ENCODE data around the gene TMEM175. TPM values are rescaled to one million over a fixed set of nuclear protein-coding genes. Genes with fewer than 3 reads are reported as not detected.
"Not testable (repeated sequence)": the region's sequence is repeated elsewhere in the genome, so short reads cannot be mapped to it uniquely, and the experiment has no call there.

Gene TMEM175
- total RNA-seq, 1 experiment from 2014 or later: 25.7 TPM

DNA sequence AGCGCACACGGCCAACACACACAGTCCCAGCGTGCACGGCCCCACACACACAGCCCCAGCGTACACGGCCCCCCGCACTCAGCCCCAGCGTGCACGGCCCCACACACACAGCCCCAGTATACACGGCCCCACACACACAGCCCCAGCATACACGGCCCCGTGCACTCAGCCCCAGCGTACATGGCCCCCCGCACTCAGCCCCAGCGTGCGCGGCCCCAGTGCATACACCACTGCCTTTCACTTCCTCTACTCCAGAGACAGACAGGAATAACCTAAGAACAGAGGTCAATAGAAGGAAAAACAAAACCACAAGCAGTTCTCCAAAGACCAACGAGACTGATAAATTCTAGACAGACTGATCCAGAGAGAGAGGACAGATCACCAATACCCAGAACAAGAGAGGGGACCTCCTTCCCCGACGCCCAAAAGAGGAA is 17.2 kb upstream of the TMEM175 start:
- DNase-seq (ENCODE audit: low read depth): no peak

DNA sequence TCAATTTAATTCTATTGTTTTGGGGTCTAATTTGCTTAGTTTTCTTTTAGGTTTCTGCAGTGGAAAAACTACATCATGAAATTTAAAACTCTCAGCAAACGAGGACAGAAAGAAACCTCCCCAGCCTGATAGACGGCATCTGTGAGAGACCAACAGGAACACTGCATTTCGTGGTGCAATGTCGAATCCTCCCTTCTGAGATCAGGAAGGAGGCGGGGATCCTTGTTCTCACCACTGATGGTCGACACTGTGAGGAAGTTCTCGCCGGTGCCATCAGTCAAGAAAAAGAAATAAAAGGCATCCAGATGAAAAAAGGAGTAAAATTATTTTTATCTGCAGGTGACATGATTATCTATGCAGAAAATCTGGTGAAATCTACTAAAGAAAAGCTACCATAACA is 16.7 kb upstream of the TMEM175 start:
- DNase-seq (ENCODE audit: low read depth): no peak

DNA sequence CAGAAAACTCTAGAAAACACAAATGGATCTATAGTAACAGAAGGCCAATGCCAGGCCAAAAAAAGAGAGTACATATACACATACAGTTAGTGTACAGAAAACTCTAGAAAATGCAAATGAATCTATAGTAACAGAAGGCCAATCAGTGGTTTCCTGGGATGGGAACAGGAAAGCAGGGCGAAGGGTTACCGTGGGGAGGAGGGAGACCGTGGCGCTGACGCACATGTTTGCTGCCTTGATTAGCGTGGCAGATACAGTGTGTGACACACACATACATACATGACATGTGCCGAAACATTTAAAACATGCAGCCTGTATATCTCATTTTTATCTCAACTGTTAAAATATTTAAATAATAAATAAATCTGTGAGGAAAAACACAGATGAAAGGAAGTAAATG is 14.8 kb upstream of the TMEM175 start:
- DNase-seq (ENCODE audit: low read depth): no peak

DNA sequence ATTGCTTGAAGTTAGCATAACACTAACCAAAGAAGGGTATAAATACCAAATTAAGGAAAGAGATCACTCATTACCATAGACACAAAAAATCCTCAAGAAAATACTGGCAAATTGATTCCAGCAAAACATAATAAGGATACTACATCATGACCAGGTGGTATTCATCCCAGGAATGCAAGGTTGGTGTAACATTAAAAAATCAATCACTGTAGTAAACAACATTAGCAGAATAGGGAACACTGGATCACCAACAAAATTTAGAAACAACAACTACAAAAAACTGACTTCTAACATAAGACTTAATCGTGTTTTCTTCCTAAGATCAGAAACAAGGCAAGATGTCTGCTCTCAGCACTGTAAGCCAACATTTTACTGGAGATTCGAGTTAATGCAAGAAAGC is 14.3 kb upstream of the TMEM175 start:
- no peak for DNase-seq (ENCODE audit: low read depth)

DNA sequence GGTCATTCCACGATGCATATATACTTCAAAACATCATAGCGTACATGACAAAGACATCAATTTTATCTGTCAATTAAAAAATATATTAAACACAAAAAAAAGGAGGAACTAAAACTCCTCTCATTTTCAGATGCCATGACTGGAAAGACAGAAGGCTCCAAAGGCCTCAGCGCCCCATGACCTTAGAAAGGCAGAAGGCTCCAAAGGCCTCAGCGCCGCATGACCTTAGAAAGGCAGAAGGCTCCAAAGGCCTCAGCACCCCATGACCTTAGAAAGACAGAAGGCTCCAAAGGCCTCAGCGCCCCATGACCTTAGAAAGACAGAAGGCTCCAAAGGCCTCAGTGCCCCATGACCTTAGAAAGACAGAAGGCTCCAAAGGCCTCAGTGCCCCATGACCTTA is 13.7 kb upstream of the TMEM175 start:
- DNase-seq (ENCODE audit: low read depth): not testable (repeated sequence)

GRCh38 chr4:919004-919680 is 13.1 kb upstream of the TMEM175 start:
- DNase-seq (ENCODE audit: low read depth): not testable (repeated sequence)

GRCh38 chr4:921830-922331 is 10.4 kb upstream of the TMEM175 start:
- no peak for DNase-seq (ENCODE audit: low read depth)

DNA sequence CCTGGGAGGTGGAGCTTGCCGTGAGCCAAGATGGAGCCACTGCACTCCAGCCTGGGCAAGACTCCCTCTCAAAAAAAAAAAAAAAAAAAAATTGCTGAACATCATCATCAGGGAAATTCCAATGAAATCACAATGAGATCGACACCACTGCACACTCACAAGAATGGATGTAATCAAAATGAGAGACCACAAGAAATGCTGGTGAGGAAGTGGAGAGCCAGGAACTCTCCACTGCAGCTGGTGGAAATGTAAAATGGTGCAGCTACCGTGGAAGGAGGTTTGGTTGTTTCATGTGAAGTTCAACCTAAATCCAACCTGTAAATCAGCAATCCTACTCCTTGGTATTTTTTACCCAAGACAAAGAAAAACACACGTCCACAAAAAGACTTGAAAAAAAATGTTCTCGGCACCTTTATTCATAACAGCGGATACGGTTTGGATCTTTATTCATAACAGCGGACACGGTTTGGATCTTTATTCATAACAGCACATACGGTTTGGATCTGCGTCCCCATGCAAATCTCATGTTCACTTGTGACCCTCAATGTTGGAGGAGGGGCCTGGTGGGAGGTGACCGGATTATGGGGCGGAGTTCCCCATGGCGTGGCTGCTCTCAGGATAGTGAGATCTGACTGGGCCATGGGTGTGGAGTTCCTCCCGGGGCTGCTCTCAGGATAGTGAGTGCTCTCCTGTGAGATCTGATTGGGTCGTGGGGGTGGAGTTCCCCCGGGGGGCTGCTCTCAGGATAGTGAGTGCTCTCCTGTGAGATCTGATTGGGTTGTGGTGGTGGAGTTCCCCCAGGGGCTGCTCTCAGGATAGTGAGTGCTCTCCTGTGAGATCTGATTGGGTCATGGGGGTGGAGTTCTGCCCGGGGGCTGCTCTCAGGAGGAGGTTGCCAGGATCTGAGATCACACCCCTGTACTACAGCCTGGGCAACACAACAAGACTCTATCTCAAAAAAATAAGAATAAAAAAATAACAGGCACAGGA is 7.9 kb upstream of the TMEM175 start:
- peak; percentile 7 for DNase-seq (ENCODE audit: low read depth)

DNA sequence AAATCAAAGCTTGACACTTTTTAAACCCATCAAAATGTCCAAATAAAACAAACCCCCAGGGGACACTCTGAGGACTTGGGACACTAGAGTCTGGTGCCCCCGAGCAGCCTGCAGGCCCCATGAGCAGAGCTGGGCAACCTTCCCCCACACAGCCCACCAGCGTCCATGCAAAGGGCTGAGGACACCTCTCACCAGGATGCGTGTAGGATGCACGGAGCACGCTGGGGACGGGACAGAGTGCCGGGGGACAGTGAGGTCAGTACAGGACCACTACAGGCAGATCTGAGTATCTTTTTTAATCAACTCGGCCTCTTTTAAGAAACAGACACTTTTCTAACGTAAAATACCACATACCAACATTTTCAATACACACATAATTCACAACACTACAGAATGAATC is 7.1 kb upstream of the TMEM175 start:
- DNase-seq (ENCODE audit: low read depth): no peak

- no peak for DNase-seq (ENCODE audit: low read depth)
These were observed 6.3 kb upstream of the TMEM175 start for GRCh38 chr4:925771-926500.

DNA sequence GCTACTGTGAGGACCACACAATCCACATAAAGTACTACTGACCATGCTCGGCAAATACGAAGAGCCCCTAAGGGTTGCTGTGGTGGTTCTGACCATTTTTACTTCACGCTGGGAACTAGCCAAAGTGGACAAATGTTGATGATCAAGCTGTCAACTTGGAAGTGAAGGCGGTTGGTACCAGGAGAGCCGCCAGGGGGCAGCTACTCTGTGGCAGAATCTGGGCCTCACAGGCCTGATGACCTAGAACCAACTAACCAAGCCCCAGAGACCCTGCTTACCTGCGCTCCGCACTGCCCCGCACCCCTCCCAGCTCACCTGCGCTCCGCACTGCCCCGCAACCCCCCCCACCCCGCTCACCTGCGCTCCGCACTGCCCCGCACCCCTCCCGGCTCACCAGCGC is 5.7 kb upstream of the TMEM175 start:
- DNase-seq (ENCODE audit: low read depth): no peak

DNA sequence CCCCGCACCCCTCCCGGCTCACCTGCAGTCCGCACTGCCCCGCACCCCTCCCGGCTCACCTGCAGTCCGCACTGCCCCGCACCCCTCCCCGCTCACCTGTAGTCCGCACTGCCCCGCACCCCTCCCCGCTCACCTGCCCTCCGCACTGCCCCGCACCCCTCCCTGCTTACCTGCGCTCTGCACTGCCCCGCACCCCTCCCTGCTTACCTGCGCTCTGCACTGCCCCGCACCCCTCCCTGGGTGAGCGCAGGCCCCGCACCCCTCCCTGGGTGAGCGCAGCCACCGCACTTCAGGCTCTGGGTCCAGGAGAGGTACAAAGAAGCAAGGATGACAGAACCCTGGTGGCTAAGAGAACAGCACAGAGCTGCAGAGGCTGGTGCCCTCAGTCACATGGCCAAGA is 4.7 kb upstream of the TMEM175 start:
- DNase-seq (ENCODE audit: low read depth): not testable (repeated sequence)

- no peak for DNase-seq (ENCODE audit: low read depth)
These were observed 3.0 kb upstream of the TMEM175 start for GRCh38 chr4:929096-929765.

- DNase-seq (ENCODE audit: low read depth): no peak
These were observed 2.2 kb upstream of the TMEM175 start for GRCh38 chr4:930028-930551.

GRCh38 chr4:930827-931193 is 1.4 kb upstream of the TMEM175 start:
- DNase-seq (ENCODE audit: low read depth): no peak

- DNase-seq (ENCODE audit: low read depth): peak; percentile 6
These were observed 883 bp upstream of the TMEM175 start for GRCh38 chr4:931194-931959.

GRCh38 chr4:932713-933070 is 432 bp downstream of the TMEM175 start:
- no peak for DNase-seq (ENCODE audit: low read depth)

DNA sequence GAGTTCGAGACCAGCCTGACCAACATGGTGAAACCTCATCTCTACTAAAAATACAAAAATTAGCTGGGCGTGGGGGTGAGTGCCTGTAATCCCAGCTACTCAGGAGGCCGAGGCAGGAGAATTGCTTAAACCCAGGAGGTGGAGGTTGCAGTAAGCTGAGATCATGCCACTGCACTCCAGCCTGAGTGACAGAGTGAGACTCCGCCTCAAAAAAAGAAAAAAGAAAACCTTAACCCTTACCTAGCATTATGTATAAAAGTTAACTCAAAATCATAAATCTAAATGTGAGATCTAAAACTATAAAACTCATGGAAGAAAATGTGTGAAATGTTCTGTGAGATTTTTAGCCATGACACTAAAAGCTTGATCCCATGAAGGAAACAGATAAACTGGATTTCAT is 7.2 kb downstream of the TMEM175 start:
- DNase-seq (ENCODE audit: low read depth): not testable (repeated sequence)

- no peak for DNase-seq (ENCODE audit: low read depth)
These were observed 13.2 kb downstream of the TMEM175 start for GRCh38 chr4:945274-946102.

Data from HT1080 (cell line).